AG20443 (cell line): ENCODE results near the gene PPP1R18.
"Not testable (repeated sequence)": the region's sequence is repeated elsewhere in the genome, so short reads cannot be mapped to it uniquely, and the experiment has no call there.

Source experiments
- DNase-seq: peaks from one replicate; pipeline ENCODE4 v3.0.0; 2012; ENCODE audit warnings: low spot score, mixed read lengths

The PPP1R18 gene

GRCh38 chr6:30719791-30720737, 33.6 kb upstream of the PPP1R18 start, which contains the start of gene TUBB:
TUBB (plus strand) TSS chr6:30720352; CDS start chr6:30720507, 155 bp downstream.
- peak; percentile 93 for DNase-seq

- no peak for DNase-seq
Measured at GRCh38 chr6:30719356-30719755, 32.9 kb upstream of the PPP1R18 start.

- not testable (repeated sequence) for DNase-seq
Measured at GRCh38 chr6:30717845-30718720, 31.6 kb upstream of the PPP1R18 start.

GRCh38 chr6:30717129-30717844, 30.8 kb upstream of the PPP1R18 start, which contains the start of gene MDC1:
MDC1 (minus strand) TSS chr6:30717281; CDS start chr6:30715175, 2,106 bp downstream.
- peak; percentile 95 for DNase-seq

- DNase-seq: no peak
Measured at GRCh38 chr6:30716879-30717128, 30.4 kb upstream of the PPP1R18 start.

GRCh38 chr6:30714263-30714662, 27.8 kb upstream of the PPP1R18 start:
- no peak for DNase-seq

GRCh38 chr6:30712441-30712945, 26.0 kb upstream of the PPP1R18 start:
- DNase-seq: no peak

- DNase-seq: no peak
Measured at GRCh38 chr6:30711758-30712380, 25.4 kb upstream of the PPP1R18 start.

- DNase-seq: no peak
Measured at GRCh38 chr6:30709101-30709868, 22.8 kb upstream of the PPP1R18 start.

GRCh38 chr6:30707281-30707850, 20.9 kb upstream of the PPP1R18 start:
- no peak for DNase-seq

GRCh38 chr6:30705620-30706019, 19.2 kb upstream of the PPP1R18 start:
- no peak for DNase-seq

GRCh38 chr6:30703821-30704220, 17.4 kb upstream of the PPP1R18 start:
- DNase-seq: no peak

- DNase-seq: no peak
Measured at GRCh38 chr6:30703011-30703410, 16.6 kb upstream of the PPP1R18 start.

- no peak for DNase-seq
Measured at GRCh38 chr6:30700340-30700739, 13.9 kb upstream of the PPP1R18 start.

GRCh38 chr6:30696432-30696831, 10.0 kb upstream of the PPP1R18 start:
- DNase-seq: no peak

- no peak for DNase-seq
Measured at GRCh38 chr6:30691208-30691847, 4.9 kb upstream of the PPP1R18 start.

GRCh38 chr6:30690403-30691207, 4.2 kb upstream of the PPP1R18 start, which contains the start of gene NRM:
NRM (minus strand) TSS chr6:30690984; CDS start chr6:30690974, 10 bp downstream.
- DNase-seq: peak; percentile 94

- no peak for DNase-seq
Measured at GRCh38 chr6:30689985-30690384, 3.5 kb upstream of the PPP1R18 start.
